ENCODE data around the gene CECR2. TPM values are rescaled to one million over a fixed set of nuclear protein-coding genes. Genes with fewer than 3 reads are reported as not detected.

Gene CECR2
- polyA plus RNA-seq, 1 of the 3 experiments (the other 2 are of a cell fraction): not detected

GRCh38 chr22:17435375-17435774 lies 66.1 kb downstream of the CECR2 start:
- no peak for DNase-seq
- Histone ChIP-seq H3F3A (replicated peaks; ENCODE audit: insufficient read depth) (no peaks in the 10 kb centered on the region), H2AFZ (ENCODE audit: low read depth) (no peak overlapping the region), H3K27ac (ENCODE audit: low read depth in 2 of 2, low read length in 1 of 2) (no peak overlapping the region), H3K79me2 (ENCODE audit: insufficient read depth) (no peaks in the 10 kb centered on the region), H3K4me3 (ENCODE audit: low read depth in 2 of 2, low read length in 1 of 2) (no peak overlapping the region), H3K4me2 (no peak overlapping the region), H3K4me1 (ENCODE audit: control insufficient read depth in 1 of 2, insufficient read depth in 2 of 2, low read depth in 1 of 2, low read length in 1 of 2) (no peaks in the 10 kb centered on the region), H3K9me3 (no peaks in the 10 kb centered on the region), H3K36me3 (replicated peaks in 1 of 2; ENCODE audit: control insufficient read depth in 1 of 2, insufficient read depth in 2 of 2, low read length in 1 of 2) (no peaks in the 10 kb centered on the region), H3K27me3 (ENCODE audit: insufficient read depth) (peaks cover 24% of the 10 kb centered on the region), H3K9me2 (no peaks in the 10 kb centered on the region), H3K9ac (no peak overlapping the region), H4K20me1 (ENCODE audit: insufficient read depth) (no peaks in the 10 kb centered on the region)
- ChIA-PET POLR2A (no interaction called here), CTCF (no interaction called here)
- 7% methylated on average over 3 of the region's 3 CpGs for WGBS (ENCODE audit: low lambda C conversion rate)
- TF ChIP-seq MEF2A (IDR thresholded peaks at IDR 0.05; ENCODE audit: borderline replicate concordance, low read depth): no peak
- no peak for TF ChIP-seq JUND (IDR thresholded peaks at IDR 0.05)
- TF ChIP-seq ZBTB33 (IDR thresholded peaks at IDR 0.05; ENCODE audit: borderline replicate concordance, low read depth): no peak
- no peak for TF ChIP-seq EZH2phosphoT487 (IDR thresholded peaks at IDR 0.05; ENCODE audit: borderline replicate concordance, low read depth)
- no peak for TF ChIP-seq MXI1 (IDR thresholded peaks at IDR 0.05; ENCODE audit: low read depth, low read length)
- TF ChIP-seq CHD2 (IDR thresholded peaks at IDR 0.05; ENCODE audit: low read length, partially characterized antibody): no peak
- TF ChIP-seq, protein P1, sequence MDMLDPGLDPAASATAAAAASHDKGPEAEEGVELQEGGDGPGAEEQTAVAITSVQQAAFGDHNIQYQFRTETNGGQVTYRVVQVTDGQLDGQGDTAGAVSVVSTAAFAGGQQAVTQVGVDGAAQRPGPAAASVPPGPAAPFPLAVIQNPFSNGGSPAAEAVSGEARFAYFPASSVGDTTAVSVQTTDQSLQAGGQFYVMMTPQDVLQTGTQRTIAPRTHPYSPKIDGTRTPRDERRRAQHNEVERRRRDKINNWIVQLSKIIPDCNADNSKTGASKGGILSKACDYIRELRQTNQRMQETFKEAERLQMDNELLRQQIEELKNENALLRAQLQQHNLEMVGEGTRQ (IDR thresholded peaks at IDR 0.05; ENCODE audit: borderline replicate concordance, low read depth, low read length): no peak
- no peak for TF ChIP-seq GATA2 (CRISPR knock-in tag; IDR thresholded peaks at IDR 0.05)
- TF ChIP-seq RCOR1 (IDR thresholded peaks at IDR 0.05; ENCODE audit: low read length): no peak
- no peak for TF ChIP-seq EP300 (IDR thresholded peaks at IDR 0.05; ENCODE audit: borderline replicate concordance in 1 of 2, low read depth in 1 of 2, low read length in 1 of 2)
- no peak for TF ChIP-seq ELF1 (IDR thresholded peaks at IDR 0.05)
- TF ChIP-seq NFIC (IDR thresholded peaks at IDR 0.05; ENCODE audit: borderline replicate concordance): no peak
- no peak for TF ChIP-seq CTCF (IDR thresholded peaks at IDR 0.05)
- TF ChIP-seq NRF1 (IDR thresholded peaks at IDR 0.05; ENCODE audit: low read depth, low read length): no peak
- TF ChIP-seq SMC3 (IDR thresholded peaks at IDR 0.05; ENCODE audit: low read depth, low read length): no peak
- TF ChIP-seq, protein P2, sequence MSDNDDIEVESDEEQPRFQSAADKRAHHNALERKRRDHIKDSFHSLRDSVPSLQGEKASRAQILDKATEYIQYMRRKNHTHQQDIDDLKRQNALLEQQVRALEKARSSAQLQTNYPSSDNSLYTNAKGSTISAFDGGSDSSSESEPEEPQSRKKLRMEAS (IDR thresholded peaks at IDR 0.05; ENCODE audit: low read depth): no peak
- TF ChIP-seq YY1 (IDR thresholded peaks at IDR 0.05; ENCODE audit: low read depth): no peak
